OCI-LY1 (cell line): ENCODE results near the gene SLC25A34.

Source experiments
- H2AFZ ChIP-seq: fragments of 200-600 bp; sonication (generic), shearing (Covaris generic); 2 replicates; pipeline ENCODE4 v1.6.0; 2014; ENCODE audit warnings: antibody characterized with exemption, mild to moderate bottlenecking, low read length
- H3F3A ChIP-seq: fragments of 200-600 bp; sonication (generic), shearing (Covaris generic); 2 replicates; pipeline ENCODE4 v1.6.0; 2014; ENCODE audit warnings: mild to moderate bottlenecking, antibody characterized with exemption, low read length, moderate library complexity; ENCODE audit not compliant: insufficient read depth
- H3K27ac ChIP-seq: fragments of 200-600 bp; sonication (generic); 2 replicates; pipeline ENCODE4 v1.5.1; 2014; ENCODE audit warnings: low read length, mixed run types, mild to moderate bottlenecking, low read depth; ENCODE audit not compliant: poor library complexity, severe bottlenecking
- H3K27me3 ChIP-seq: fragments of 200-600 bp; sonication (generic); 2 replicates; pipeline ENCODE4 v1.6.0; 2014; ENCODE audit warnings: antibody characterized with exemption, mild to moderate bottlenecking, low read length, moderate library complexity; ENCODE audit not compliant: insufficient read depth
- H3K36me3 ChIP-seq: fragments of 200-600 bp; sonication (generic); 2 replicates; pipeline ENCODE4 v1.6.1; 2014; ENCODE audit warnings: mild to moderate bottlenecking, antibody characterized with exemption, low read length, moderate library complexity, mixed read lengths; ENCODE audit not compliant: insufficient read depth
- H3K4me1 ChIP-seq: fragments of 200-600 bp; sonication (generic); 2 replicates; pipeline ENCODE4 v1.5.1; 2014; ENCODE audit warnings: mild to moderate bottlenecking, low read length, moderate library complexity; ENCODE audit not compliant: insufficient read depth, severe bottlenecking
- H3K4me2 ChIP-seq: fragments of 200-600 bp; sonication (generic), shearing (Covaris generic); 2 replicates; pipeline ENCODE4 v1.6.1; 2014; ENCODE audit warnings: low read length
- H3K4me3 ChIP-seq: fragments of 200-600 bp; sonication (generic); 2 replicates; pipeline ENCODE4 v1.5.1; 2014; ENCODE audit warnings: low read length, low read depth, mild to moderate bottlenecking, mixed read lengths; ENCODE audit not compliant: poor library complexity, severe bottlenecking
- H3K79me2 ChIP-seq: fragments of 200-600 bp; shearing (Covaris generic); 2 replicates; pipeline ENCODE4 v1.6.1; 2016; ENCODE audit warnings: mixed run types, low read length, mixed read lengths; ENCODE audit not compliant: insufficient read depth
- H3K9ac ChIP-seq: fragments of 200-600 bp; sonication (generic), shearing (Covaris generic); 2 replicates; pipeline ENCODE4 v1.6.1; 2014; ENCODE audit warnings: mild to moderate bottlenecking, low read length, mixed read lengths
- H3K9me2 ChIP-seq: fragments of 200-600 bp; sonication (generic), shearing (Covaris generic); 2 replicates; pipeline ENCODE4 v1.6.1; 2014; ENCODE audit warnings: low read depth, mild to moderate bottlenecking, low read length, mixed read lengths
- H3K9me3 ChIP-seq: fragments of 200-600 bp; shearing (Covaris generic); 2 replicates; pipeline ENCODE4 v1.6.1; 2014; ENCODE audit warnings: low read length, mixed read lengths
- H4K20me1 ChIP-seq: fragments of 200-600 bp; sonication (generic), shearing (Covaris generic); 2 replicates; pipeline ENCODE4 v1.6.0; 2016; ENCODE audit warnings: mild to moderate bottlenecking, low read length; ENCODE audit not compliant: insufficient read depth
- CTCF ChIP-seq: fragments of 200-600 bp; sonication (generic), shearing (Covaris generic); IDR thresholded peaks from 2 replicates; pipeline ENCODE4 v1.5.1; 2017; ENCODE audit warnings: mild to moderate bottlenecking, antibody characterized with exemption, low read length, moderate library complexity, mixed read lengths
- EZH2 ChIP-seq: fragments of 200-600 bp; sonication (generic), shearing (Covaris generic); IDR thresholded peaks from 2 replicates; pipeline ENCODE4 v1.8.0; 2017; ENCODE audit warnings: borderline replicate concordance, mixed run types, mild to moderate bottlenecking, antibody characterized with exemption, low read length, moderate library complexity, mixed read lengths

The SLC25A34 gene

DNA sequence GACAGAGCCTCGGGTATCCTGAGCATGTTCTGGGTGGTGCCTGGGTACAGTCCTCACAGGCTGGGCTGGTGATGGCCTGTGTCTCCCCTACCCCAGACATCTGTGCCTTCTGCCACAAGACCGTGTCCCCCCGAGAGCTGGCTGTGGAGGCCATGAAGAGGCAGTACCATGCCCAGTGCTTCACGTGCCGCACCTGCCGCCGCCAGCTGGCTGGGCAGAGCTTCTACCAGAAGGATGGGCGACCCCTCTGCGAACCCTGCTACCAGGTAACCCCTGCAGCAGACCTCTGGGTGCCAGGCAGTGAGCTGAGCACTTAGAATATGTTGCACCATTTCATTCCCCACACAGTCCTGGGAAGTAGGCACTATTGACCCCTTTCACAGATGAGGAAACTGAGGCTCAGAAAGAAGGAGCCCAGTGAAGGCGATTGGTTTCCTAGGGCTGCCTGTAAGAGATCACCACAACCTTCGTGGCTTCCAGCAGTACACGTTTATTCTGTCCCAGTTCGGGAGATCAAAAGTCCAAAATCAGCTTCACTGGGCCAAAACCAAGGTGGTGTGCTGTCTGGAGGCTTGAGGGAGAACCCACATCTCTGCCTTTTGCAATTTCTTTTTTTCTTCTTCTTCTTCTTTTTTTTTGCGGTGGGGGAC lies 34.4 kb downstream of the SLC25A34 start:
- no peak overlapping the region for H3K27ac ChIP-seq
- no peak overlapping the region for H2AFZ ChIP-seq
- H3K4me1 ChIP-seq = no peaks in the 10 kb centered on the region
- no peak for TF ChIP-seq EZH2
- no peak for TF ChIP-seq CTCF
- no peaks in the 10 kb centered on the region for H3F3A ChIP-seq
- H3K4me3 ChIP-seq = no peak overlapping the region
- H3K27me3 ChIP-seq = peaks cover 3% of the 10 kb centered on the region; the same call in 1 of the 2 replicates
- no peaks in the 10 kb centered on the region for H3K36me3 ChIP-seq
- no peaks in the 10 kb centered on the region for H3K9me3 ChIP-seq
- no peaks in the 10 kb centered on the region for H4K20me1 ChIP-seq
- no peak overlapping the region for H3K9ac ChIP-seq
- no peaks in the 10 kb centered on the region for H3K9me2 ChIP-seq
- H3K4me2 ChIP-seq = no peak overlapping the region
- no peaks in the 10 kb centered on the region for H3K79me2 ChIP-seq

DNA sequence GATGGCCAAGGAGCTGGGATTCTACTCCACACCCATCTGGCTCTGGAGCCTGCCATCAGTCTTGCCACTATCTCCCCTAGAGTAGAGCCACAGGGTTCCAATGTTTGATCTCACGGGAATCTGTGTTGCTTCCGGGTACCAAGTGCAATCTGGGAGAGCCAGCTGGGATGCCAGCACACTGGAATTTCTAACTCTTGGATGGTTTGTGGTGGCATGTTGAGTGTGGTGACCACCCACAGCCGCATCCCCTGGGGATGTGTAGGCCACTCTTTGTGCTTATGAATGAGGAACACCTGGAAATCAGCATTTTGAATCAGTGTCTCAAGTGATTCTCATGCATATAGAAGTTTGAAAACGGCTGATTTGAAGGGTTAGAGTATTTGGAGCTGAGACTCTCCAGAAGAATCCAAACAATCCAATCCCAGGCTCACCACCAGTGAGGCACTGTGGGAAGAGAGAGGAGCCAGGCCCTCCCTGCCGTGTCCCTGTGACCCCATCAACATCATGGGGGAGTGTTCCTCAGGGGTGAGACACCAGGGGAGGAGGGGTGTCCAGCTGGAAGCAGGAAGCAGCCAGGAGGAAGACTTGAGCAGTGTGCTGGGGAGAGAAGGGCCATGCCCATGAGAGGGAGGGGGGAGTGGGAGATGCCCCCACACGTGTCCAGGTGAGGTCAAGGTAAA lies 35.9 kb downstream of the SLC25A34 start:
- H3K79me2 ChIP-seq = no peaks in the 10 kb centered on the region
- H3K4me1 ChIP-seq = no peaks in the 10 kb centered on the region
- no peaks in the 10 kb centered on the region for H3K9me2 ChIP-seq
- no peaks in the 10 kb centered on the region for H4K20me1 ChIP-seq
- no peak overlapping the region for H3K4me3 ChIP-seq
- H2AFZ ChIP-seq = no peak overlapping the region
- no peak for TF ChIP-seq CTCF
- no peak for TF ChIP-seq EZH2
- H3K27me3 ChIP-seq = peaks cover 3% of the 10 kb centered on the region; the same call in 1 of the 2 replicates
- no peak overlapping the region for H3K4me2 ChIP-seq
- H3F3A ChIP-seq = no peaks in the 10 kb centered on the region
- H3K27ac ChIP-seq = no peak overlapping the region
- no peak overlapping the region for H3K9ac ChIP-seq
- H3K36me3 ChIP-seq = no peaks in the 10 kb centered on the region
- no peaks in the 10 kb centered on the region for H3K9me3 ChIP-seq

DNA sequence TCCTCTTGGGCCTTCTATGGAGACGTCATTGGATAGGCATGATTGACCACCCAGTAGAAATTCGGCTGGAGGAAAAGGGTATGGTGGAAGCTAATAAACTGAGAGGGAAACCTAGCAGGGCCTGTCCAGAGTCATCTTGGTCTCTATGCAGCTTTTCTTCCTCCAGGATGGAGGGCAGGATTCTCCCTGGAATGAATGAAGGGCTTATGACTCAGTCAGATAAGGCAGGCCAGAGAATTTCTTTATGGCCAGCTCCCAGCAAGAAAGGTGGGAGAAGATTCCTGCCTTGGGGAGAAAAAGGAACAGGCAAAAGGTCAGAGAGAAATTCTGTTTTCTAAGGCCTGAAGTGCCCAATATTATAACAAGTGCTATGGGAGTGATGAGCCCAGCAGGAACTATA lies 39.6 kb downstream of the SLC25A34 start:
- Histone ChIP-seq H2AFZ (no peak overlapping the region), H3K4me1 (no peaks in the 10 kb centered on the region), H3K9me3 (no peaks in the 10 kb centered on the region), H4K20me1 (no peaks in the 10 kb centered on the region), H3K36me3 (no peaks in the 10 kb centered on the region), H3K4me2 (no peak overlapping the region), H3K4me3 (no peak overlapping the region), H3K9ac (no peak overlapping the region), H3K9me2 (no peaks in the 10 kb centered on the region), H3K27me3 (no peaks in the 10 kb centered on the region; the same call in 1 of the 2 replicates), H3F3A (no peaks in the 10 kb centered on the region), H3K27ac (no peak overlapping the region), H3K79me2 (no peaks in the 10 kb centered on the region)
- TF ChIP-seq CTCF = no peak
